ENCODE measurements around the gene PKNOX2.

The PKNOX2 gene

DNA sequence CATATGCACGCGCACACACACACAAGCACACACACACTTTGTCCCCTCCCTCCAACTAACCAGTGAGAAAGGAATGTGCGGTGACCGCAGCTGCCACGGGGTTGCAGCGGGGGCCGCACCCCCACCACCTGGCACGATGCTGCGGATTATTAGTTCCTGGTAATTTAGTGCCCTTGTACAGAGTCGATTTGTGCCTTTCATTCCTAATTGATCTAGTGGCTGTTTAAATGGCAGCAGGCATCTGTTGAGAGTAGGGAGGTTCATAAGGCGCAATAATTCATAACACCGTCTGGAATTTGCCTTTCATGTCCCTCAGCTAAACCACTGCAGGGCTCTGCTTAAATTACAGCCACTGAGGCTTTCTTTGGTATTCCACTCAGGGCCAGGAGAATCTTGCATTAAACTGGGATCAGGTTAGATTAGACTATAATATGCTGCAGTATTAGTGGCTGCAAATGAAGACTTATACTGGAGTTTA, 217.8 kb downstream of the PKNOX2 start:
- peaks cover 55% of the 10 kb centered on the region for H3K27me3 ChIP-seq (ENCODE audit: low read depth, low read length)
- no peak overlapping the region for H3K27ac ChIP-seq (ENCODE audit: low read length)
- no peak overlapping the region for H2AFZ ChIP-seq (ENCODE audit: low read depth, low read length)
- no peaks in the 10 kb centered on the region for H3K4me1 ChIP-seq (ENCODE audit: low read length)
- H3K4me3 ChIP-seq (ENCODE audit: low read length) = no peak overlapping the region
- H3K79me2 ChIP-seq (ENCODE audit: low read length) = no peaks in the 10 kb centered on the region
- no peak overlapping the region for H3K9ac ChIP-seq (ENCODE audit: low read length)
- no peaks in the 10 kb centered on the region for H3K9me3 ChIP-seq (ENCODE audit: insufficient read depth, low read length)
- TF ChIP-seq, protein P1, sequence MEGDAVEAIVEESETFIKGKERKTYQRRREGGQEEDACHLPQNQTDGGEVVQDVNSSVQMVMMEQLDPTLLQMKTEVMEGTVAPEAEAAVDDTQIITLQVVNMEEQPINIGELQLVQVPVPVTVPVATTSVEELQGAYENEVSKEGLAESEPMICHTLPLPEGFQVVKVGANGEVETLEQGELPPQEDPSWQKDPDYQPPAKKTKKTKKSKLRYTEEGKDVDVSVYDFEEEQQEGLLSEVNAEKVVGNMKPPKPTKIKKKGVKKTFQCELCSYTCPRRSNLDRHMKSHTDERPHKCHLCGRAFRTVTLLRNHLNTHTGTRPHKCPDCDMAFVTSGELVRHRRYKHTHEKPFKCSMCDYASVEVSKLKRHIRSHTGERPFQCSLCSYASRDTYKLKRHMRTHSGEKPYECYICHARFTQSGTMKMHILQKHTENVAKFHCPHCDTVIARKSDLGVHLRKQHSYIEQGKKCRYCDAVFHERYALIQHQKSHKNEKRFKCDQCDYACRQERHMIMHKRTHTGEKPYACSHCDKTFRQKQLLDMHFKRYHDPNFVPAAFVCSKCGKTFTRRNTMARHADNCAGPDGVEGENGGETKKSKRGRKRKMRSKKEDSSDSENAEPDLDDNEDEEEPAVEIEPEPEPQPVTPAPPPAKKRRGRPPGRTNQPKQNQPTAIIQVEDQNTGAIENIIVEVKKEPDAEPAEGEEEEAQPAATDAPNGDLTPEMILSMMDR (IDR thresholded peaks at IDR 0.05; ENCODE audit: low read depth, low read length) = no peak
- TF ChIP-seq EZH2phosphoT487 (IDR thresholded peaks at IDR 0.05; ENCODE audit: low read depth) = no peak
- H3K36me3 ChIP-seq (replicated peaks; ENCODE audit: low read depth, low read length) = no peaks in the 10 kb centered on the region
- H3K4me2 ChIP-seq (ENCODE audit: low read length) = no peak overlapping the region
- H4K20me1 ChIP-seq (ENCODE audit: insufficient read depth, low read length) = no peaks in the 10 kb centered on the region

- peaks cover 53% of the 10 kb centered on the region for H3K27me3 ChIP-seq (ENCODE audit: low read depth, low read length)
- no peaks in the 10 kb centered on the region for H3K4me1 ChIP-seq (ENCODE audit: low read length)
- H3K4me2 ChIP-seq (ENCODE audit: low read length) = no peak overlapping the region
- H4K20me1 ChIP-seq (ENCODE audit: insufficient read depth, low read length) = no peaks in the 10 kb centered on the region
- H2AFZ ChIP-seq (ENCODE audit: low read depth, low read length) = no peak overlapping the region
- no peak for TF ChIP-seq EZH2phosphoT487 (IDR thresholded peaks at IDR 0.05; ENCODE audit: low read depth)
- TF ChIP-seq, protein P1 (IDR thresholded peaks at IDR 0.05; ENCODE audit: low read depth, low read length) = no peak
- H3K9me3 ChIP-seq (ENCODE audit: insufficient read depth, low read length) = no peaks in the 10 kb centered on the region
- H3K36me3 ChIP-seq (replicated peaks; ENCODE audit: low read depth, low read length) = no peaks in the 10 kb centered on the region
- H3K9ac ChIP-seq (ENCODE audit: low read length) = no peak overlapping the region
- H3K4me3 ChIP-seq (ENCODE audit: low read length) = no peak overlapping the region
- H3K79me2 ChIP-seq (ENCODE audit: low read length) = no peaks in the 10 kb centered on the region
- H3K27ac ChIP-seq (ENCODE audit: low read length) = no peak overlapping the region
Observed at GRCh38 chr11:125382822-125383221, 218.3 kb downstream of the PKNOX2 start.

GRCh38 chr11:125384825-125385224, 220.3 kb downstream of the PKNOX2 start:
- Histone ChIP-seq H3K4me1 (ENCODE audit: low read length) (no peaks in the 10 kb centered on the region), H3K79me2 (ENCODE audit: low read length) (no peaks in the 10 kb centered on the region), H3K36me3 (replicated peaks; ENCODE audit: low read depth, low read length) (no peaks in the 10 kb centered on the region), H4K20me1 (ENCODE audit: insufficient read depth, low read length) (no peaks in the 10 kb centered on the region), H3K27ac (ENCODE audit: low read length) (no peak overlapping the region), H3K9ac (ENCODE audit: low read length) (no peak overlapping the region), H3K9me3 (ENCODE audit: insufficient read depth, low read length) (no peaks in the 10 kb centered on the region), H3K27me3 (ENCODE audit: low read depth, low read length) (peaks cover 47% of the 10 kb centered on the region), H2AFZ (ENCODE audit: low read depth, low read length) (no peak overlapping the region), H3K4me2 (ENCODE audit: low read length) (no peak overlapping the region), H3K4me3 (ENCODE audit: low read length) (no peak overlapping the region)
- no peak for TF ChIP-seq EZH2phosphoT487 (IDR thresholded peaks at IDR 0.05; ENCODE audit: low read depth)
- TF ChIP-seq, protein P1 (IDR thresholded peaks at IDR 0.05; ENCODE audit: low read depth, low read length) = no peak

GRCh38 chr11:125387901-125388300, 223.3 kb downstream of the PKNOX2 start:
- Histone ChIP-seq H3K27me3 (ENCODE audit: low read depth, low read length) (peaks cover 42% of the 10 kb centered on the region), H3K4me3 (ENCODE audit: low read length) (no peak overlapping the region), H3K9ac (ENCODE audit: low read length) (no peak overlapping the region), H3K79me2 (ENCODE audit: low read length) (no peaks in the 10 kb centered on the region), H3K36me3 (replicated peaks; ENCODE audit: low read depth, low read length) (no peaks in the 10 kb centered on the region), H2AFZ (ENCODE audit: low read depth, low read length) (no peak overlapping the region), H3K27ac (ENCODE audit: low read length) (no peak overlapping the region), H4K20me1 (ENCODE audit: insufficient read depth, low read length) (no peaks in the 10 kb centered on the region), H3K4me2 (ENCODE audit: low read length) (no peak overlapping the region), H3K9me3 (ENCODE audit: insufficient read depth, low read length) (no peaks in the 10 kb centered on the region), H3K4me1 (ENCODE audit: low read length) (no peaks in the 10 kb centered on the region)
- TF ChIP-seq EZH2phosphoT487 (IDR thresholded peaks at IDR 0.05; ENCODE audit: low read depth) = no peak
- TF ChIP-seq, protein P1 (IDR thresholded peaks at IDR 0.05; ENCODE audit: low read depth, low read length) = no peak
